DMS53 treated with DMSO at 0.1 percent for 48 hours (cell line): ENCODE measurements around the gene TMEM141.
"Not testable (repeated sequence)": the region's sequence is repeated elsewhere in the genome, so short reads cannot be mapped to it uniquely, and the experiment has no call there.

Experiments used
- DNase-seq: peaks from one replicate; lab custom pipeline; 2025; ENCODE audit not compliant: unreplicated experiment; lab: John Stamatoyannopoulos, UW

The TMEM141 gene

GRCh38 chr9:136831002-136831719 lies 40.0 kb downstream of the TMEM141 start:
- no peak for DNase-seq

- no peak for DNase-seq
Observed at GRCh38 chr9:136831720-136832104, 40.6 kb downstream of the TMEM141 start.

GRCh38 chr9:136832581-136832980 lies 41.4 kb downstream of the TMEM141 start:
- DNase-seq, result no peak

- not testable (repeated sequence) for DNase-seq
Observed at GRCh38 chr9:136833381-136834048, 42.4 kb downstream of the TMEM141 start.

GRCh38 chr9:136835162-136835931 lies 44.2 kb downstream of the TMEM141 start:
- no peak for DNase-seq

- no peak for DNase-seq
Observed at GRCh38 chr9:136835932-136836904, 45.1 kb downstream of the TMEM141 start.

- no peak for DNase-seq
Observed at GRCh38 chr9:136837146-136837855, 46.2 kb downstream of the TMEM141 start.

- not testable (repeated sequence) for DNase-seq
Observed at GRCh38 chr9:136837856-136838277, 46.7 kb downstream of the TMEM141 start.

- DNase-seq, result no peak
Observed at GRCh38 chr9:136838314-136839228, 47.4 kb downstream of the TMEM141 start.

GRCh38 chr9:136839229-136840139 lies 48.3 kb downstream of the TMEM141 start:
- DNase-seq, result no peak

- DNase-seq, result peak; percentile 44
Observed at GRCh38 chr9:136840140-136840876, 49.2 kb downstream of the TMEM141 start.

- DNase-seq, result peak; percentile 86
Observed at GRCh38 chr9:136840877-136841645, 49.9 kb downstream of the TMEM141 start.

- peak; percentile 43 for DNase-seq
Observed at GRCh38 chr9:136841646-136842379, 50.7 kb downstream of the TMEM141 start.

- peak; percentile 35 for DNase-seq
Observed at GRCh38 chr9:136842380-136842948, 51.3 kb downstream of the TMEM141 start, which contains the start of gene AJM1. Gene AJM1, plus strand, starts transcription at chr9:136842478. Its CDS starts 1,937 bp downstream, at chr9:136844415.
